DND-41 (cell line): ENCODE results near the gene NCBP1.

Experiments used
- EZH2 ChIP-seq: IDR thresholded peaks from 3 replicates; pipeline ENCODE4 v1.6.1; 2012; ENCODE audit warnings: borderline replicate concordance, low read depth, mild to moderate bottlenecking, moderate library complexity, low read length, inconsistent platforms; ENCODE audit not compliant: severe bottlenecking
- TF ChIP-seq, protein P1 (sequence below): IDR thresholded peaks from 2 replicates; pipeline ENCODE4 v1.5.1; 2012; ENCODE audit warnings: borderline replicate concordance, low read length, moderate library complexity, mild to moderate bottlenecking; ENCODE audit not compliant: poor library complexity, severe bottlenecking; ENCODE audit errors: extremely low read depth

DNA sequence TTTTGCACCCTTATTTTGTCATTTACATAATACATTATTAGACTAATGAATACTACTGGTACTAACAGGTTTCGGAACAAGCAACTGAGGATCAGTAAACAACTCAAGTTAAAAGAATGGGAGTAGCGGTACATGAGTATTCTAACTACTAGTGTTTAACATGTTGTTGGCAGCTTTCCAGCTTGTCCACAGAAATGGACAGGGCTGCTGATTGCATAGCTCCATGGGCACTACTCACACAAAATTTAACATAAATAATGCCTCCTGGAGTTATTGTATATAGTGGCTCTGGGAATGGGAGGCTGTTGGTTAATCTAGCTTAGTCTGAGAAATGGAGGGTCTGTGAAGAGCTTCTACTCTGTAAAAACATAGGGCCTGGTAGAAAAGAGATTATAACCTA, 6.7 kb downstream of the NCBP1 start:
- TF ChIP-seq, protein P1, sequence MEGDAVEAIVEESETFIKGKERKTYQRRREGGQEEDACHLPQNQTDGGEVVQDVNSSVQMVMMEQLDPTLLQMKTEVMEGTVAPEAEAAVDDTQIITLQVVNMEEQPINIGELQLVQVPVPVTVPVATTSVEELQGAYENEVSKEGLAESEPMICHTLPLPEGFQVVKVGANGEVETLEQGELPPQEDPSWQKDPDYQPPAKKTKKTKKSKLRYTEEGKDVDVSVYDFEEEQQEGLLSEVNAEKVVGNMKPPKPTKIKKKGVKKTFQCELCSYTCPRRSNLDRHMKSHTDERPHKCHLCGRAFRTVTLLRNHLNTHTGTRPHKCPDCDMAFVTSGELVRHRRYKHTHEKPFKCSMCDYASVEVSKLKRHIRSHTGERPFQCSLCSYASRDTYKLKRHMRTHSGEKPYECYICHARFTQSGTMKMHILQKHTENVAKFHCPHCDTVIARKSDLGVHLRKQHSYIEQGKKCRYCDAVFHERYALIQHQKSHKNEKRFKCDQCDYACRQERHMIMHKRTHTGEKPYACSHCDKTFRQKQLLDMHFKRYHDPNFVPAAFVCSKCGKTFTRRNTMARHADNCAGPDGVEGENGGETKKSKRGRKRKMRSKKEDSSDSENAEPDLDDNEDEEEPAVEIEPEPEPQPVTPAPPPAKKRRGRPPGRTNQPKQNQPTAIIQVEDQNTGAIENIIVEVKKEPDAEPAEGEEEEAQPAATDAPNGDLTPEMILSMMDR, result no peak
- no peak for TF ChIP-seq EZH2
